ENCODE results near the gene DAW1. TPM values are rescaled to one million over a fixed set of nuclear protein-coding genes. Genes with fewer than 3 reads are reported as not detected.

The DAW1 gene
- total RNA-seq, 1 experiment from 2014 or later = 0.37 TPM

GRCh38 chr2:227886149-227886548 lies 14.7 kb downstream of the DAW1 start:
- Histone ChIP-seq H2BK15ac (ENCODE audit: low read depth, low read length) (no peak overlapping the region), H2BK20ac (ENCODE audit: low read depth, low read length, poor library complexity, severe bottlenecking) (no peak overlapping the region), H3K23ac (ENCODE audit: insufficient read length, low read depth, low read length) (no peak overlapping the region), H2BK12ac (ENCODE audit: insufficient read length, low read depth, low read length) (no peak overlapping the region), H2BK120ac (ENCODE audit: low read depth, low read length, poor library complexity, severe bottlenecking) (no peak overlapping the region), H2AK5ac (ENCODE audit: insufficient read length, low read length) (no peak overlapping the region), H3K79me2 (ENCODE audit: insufficient read depth, low read length) (no peaks in the 10 kb centered on the region), H3K4me2 (ENCODE audit: insufficient read depth, insufficient read length, low read length) (no peak overlapping the region), H3K4me1 (ENCODE audit: insufficient read depth, low read length) (no peaks in the 10 kb centered on the region), H3K4ac (ENCODE audit: low read depth, low read length) (no peak overlapping the region), H3K14ac (ENCODE audit: insufficient read depth, low read length) (no peak overlapping the region), H3K79me1 (ENCODE audit: insufficient read depth, low read depth, low read length, poor library complexity, severe bottlenecking) (no peaks in the 10 kb centered on the region), H4K20me1 (ENCODE audit: control insufficient read depth, insufficient read depth, insufficient read length) (no peaks in the 10 kb centered on the region), H3K27ac (ENCODE audit: insufficient read length, low read depth, low read length) (no peak overlapping the region), H3K9me3 (ENCODE audit: control insufficient read depth, low read depth, low read length) (no peaks in the 10 kb centered on the region), H3T11ph (ENCODE audit: low read length) (no peak overlapping the region), H3K56ac (ENCODE audit: insufficient read length, low read depth, low read length) (no peak overlapping the region), H3K9ac (ENCODE audit: extremely low read depth, insufficient read length, low read length) (no peak overlapping the region), H4K8ac (replicated peaks; ENCODE audit: insufficient read length, low read depth, low read length) (no peak overlapping the region), H4K5ac (ENCODE audit: insufficient read length, low read depth, low read length) (no peak overlapping the region), H2BK5ac (ENCODE audit: insufficient read length, low read length) (no peak overlapping the region), H3K27me3 (ENCODE audit: insufficient read depth, low read length) (no peaks in the 10 kb centered on the region), H3K18ac (ENCODE audit: insufficient read length, low read depth, low read length) (no peak overlapping the region), H4K91ac (ENCODE audit: insufficient read length, low read depth, low read length) (no peak overlapping the region), H2AFZ (ENCODE audit: low read length) (no peak overlapping the region), H3K23me2 (ENCODE audit: insufficient read length, low read depth, low read length, poor library complexity, severe bottlenecking) (no peaks in the 10 kb centered on the region)
- no peak overlapping the region for H3K4me3 Mint-ChIP-seq
- TF ChIP-seq, protein P1, sequence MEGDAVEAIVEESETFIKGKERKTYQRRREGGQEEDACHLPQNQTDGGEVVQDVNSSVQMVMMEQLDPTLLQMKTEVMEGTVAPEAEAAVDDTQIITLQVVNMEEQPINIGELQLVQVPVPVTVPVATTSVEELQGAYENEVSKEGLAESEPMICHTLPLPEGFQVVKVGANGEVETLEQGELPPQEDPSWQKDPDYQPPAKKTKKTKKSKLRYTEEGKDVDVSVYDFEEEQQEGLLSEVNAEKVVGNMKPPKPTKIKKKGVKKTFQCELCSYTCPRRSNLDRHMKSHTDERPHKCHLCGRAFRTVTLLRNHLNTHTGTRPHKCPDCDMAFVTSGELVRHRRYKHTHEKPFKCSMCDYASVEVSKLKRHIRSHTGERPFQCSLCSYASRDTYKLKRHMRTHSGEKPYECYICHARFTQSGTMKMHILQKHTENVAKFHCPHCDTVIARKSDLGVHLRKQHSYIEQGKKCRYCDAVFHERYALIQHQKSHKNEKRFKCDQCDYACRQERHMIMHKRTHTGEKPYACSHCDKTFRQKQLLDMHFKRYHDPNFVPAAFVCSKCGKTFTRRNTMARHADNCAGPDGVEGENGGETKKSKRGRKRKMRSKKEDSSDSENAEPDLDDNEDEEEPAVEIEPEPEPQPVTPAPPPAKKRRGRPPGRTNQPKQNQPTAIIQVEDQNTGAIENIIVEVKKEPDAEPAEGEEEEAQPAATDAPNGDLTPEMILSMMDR (conservative IDR thresholded peaks at IDR 0.05) = no peak
- H3K27ac Mint-ChIP-seq = no peak overlapping the region
- H3K27me3 Mint-ChIP-seq (ENCODE audit: low read depth) = no peaks in the 10 kb centered on the region; the same call in 1 of the 2 replicates
- H3K9me3 Mint-ChIP-seq = no peaks in the 10 kb centered on the region
- DNase-seq = no peak
- H3K4me1 Mint-ChIP-seq = peaks cover 2 to 10% of the 10 kb centered on the region in 2 experiments
- H3K36me3 Mint-ChIP-seq (ENCODE audit: insufficient read depth in 1 of 3, low read depth in 3 of 3) = no peaks in the 10 kb centered on the region
- WGBS (ENCODE audit: extremely low coverage, insufficient read length, low lambda C conversion rate) = no CpG with 5 or more reads among the region's 4 CpGs

Measured in H9 (cell line).